Measurements from ENCODE around the gene FRRS1. TPM values are rescaled to one million over a fixed set of nuclear protein-coding genes. Genes with fewer than 3 reads are reported as not detected.

FRRS1 gene
- total and polyA plus RNA-seq, 10 of the 15 experiments (the other 5 are each of a cell fraction or from before 2014, with no cell fraction given) = 0.13 to 18.9 (median 8.0) TPM

DNA sequence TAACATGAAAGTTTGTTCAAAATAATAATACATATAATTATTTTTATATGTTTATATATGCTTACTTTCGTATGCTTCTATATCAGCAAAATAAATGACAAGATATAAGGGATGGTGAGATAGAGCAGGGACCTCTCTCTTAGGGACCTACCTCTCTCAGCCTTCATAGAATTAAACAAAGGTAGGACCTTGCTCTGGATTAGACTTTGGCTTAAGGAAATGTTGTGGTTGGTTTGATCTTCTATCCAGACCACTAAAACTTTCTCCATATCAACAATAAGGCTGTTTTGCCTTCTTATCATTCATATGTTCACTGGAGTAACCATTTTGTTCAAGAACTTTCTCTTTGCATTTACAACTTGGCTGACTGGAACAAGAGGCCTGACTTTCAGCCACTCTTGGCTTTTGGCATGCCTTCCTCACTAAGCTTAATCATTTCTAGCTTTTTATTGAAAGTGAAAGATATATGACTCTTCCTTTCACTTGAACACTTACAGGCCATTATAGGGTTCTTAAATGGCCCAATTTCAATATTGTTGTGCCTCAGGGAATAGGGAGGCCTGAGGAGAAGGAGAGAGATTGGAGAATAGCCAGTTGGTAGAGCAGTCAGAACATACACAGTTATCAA, 14.4 kb downstream of the FRRS1 start (continued):
- no peak; a peak in 1 of 4 replicates for TF ChIP-seq EP300 (IDR thresholded peaks at IDR 0.05; ENCODE audit: borderline replicate concordance in 1 of 2, control insufficient read depth in 1 of 2, low read depth in 2 of 2, low read length in 2 of 2)
- TF ChIP-seq NR2C1 (IDR thresholded peaks at IDR 0.05) = no peak
- TF ChIP-seq STAT1 (conservative IDR thresholded peaks at IDR 0.05) = no peak
- TF ChIP-seq, protein P1, sequence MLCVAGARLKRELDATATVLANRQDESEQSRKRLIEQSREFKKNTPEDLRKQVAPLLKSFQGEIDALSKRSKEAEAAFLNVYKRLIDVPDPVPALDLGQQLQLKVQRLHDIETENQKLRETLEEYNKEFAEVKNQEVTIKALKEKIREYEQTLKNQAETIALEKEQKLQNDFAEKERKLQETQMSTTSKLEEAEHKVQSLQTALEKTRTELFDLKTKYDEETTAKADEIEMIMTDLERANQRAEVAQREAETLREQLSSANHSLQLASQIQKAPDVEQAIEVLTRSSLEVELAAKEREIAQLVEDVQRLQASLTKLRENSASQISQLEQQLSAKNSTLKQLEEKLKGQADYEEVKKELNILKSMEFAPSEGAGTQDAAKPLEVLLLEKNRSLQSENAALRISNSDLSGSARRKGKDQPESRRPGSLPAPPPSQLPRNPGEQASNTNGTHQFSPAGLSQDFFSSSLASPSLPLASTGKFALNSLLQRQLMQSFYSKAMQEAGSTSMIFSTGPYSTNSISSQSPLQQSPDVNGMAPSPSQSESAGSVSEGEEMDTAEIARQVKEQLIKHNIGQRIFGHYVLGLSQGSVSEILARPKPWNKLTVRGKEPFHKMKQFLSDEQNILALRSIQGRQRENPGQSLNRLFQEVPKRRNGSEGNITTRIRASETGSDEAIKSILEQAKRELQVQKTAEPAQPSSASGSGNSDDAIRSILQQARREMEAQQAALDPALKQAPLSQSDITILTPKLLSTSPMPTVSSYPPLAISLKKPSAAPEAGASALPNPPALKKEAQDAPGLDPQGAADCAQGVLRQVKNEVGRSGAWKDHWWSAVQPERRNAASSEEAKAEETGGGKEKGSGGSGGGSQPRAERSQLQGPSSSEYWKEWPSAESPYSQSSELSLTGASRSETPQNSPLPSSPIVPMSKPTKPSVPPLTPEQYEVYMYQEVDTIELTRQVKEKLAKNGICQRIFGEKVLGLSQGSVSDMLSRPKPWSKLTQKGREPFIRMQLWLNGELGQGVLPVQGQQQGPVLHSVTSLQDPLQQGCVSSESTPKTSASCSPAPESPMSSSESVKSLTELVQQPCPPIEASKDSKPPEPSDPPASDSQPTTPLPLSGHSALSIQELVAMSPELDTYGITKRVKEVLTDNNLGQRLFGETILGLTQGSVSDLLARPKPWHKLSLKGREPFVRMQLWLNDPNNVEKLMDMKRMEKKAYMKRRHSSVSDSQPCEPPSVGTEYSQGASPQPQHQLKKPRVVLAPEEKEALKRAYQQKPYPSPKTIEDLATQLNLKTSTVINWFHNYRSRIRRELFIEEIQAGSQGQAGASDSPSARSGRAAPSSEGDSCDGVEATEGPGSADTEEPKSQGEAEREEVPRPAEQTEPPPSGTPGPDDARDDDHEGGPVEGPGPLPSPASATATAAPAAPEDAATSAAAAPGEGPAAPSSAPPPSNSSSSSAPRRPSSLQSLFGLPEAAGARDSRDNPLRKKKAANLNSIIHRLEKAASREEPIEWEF (IDR thresholded peaks at IDR 0.05; ENCODE audit: insufficient replicate concordance, low read depth, low read length) = no peak
- no peak for TF ChIP-seq ASH2L (IDR thresholded peaks at IDR 0.05; ENCODE audit: borderline replicate concordance, low read depth)
- 0 out of 2 replicates have a peak, but pooled peaks have one; percentile 38 for TF ChIP-seq CREM (IDR thresholded peaks at IDR 0.05; ENCODE audit: low read depth)
- no peak for TF ChIP-seq TCF3 (IDR thresholded peaks at IDR 0.05; ENCODE audit: borderline replicate concordance, insufficient read depth, low read depth, low read length)
- no peak for TF ChIP-seq ZBED1 (IDR thresholded peaks at IDR 0.05; ENCODE audit: borderline replicate concordance)
- TF ChIP-seq POU2F2 (IDR thresholded peaks at IDR 0.05; ENCODE audit: borderline replicate concordance, low read depth, low read length) = no peak
- TF ChIP-seq, protein P2, sequence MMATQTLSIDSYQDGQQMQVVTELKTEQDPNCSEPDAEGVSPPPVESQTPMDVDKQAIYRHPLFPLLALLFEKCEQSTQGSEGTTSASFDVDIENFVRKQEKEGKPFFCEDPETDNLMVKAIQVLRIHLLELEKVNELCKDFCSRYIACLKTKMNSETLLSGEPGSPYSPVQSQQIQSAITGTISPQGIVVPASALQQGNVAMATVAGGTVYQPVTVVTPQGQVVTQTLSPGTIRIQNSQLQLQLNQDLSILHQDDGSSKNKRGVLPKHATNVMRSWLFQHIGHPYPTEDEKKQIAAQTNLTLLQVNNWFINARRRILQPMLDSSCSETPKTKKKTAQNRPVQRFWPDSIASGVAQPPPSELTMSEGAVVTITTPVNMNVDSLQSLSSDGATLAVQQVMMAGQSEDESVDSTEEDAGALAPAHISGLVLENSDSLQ (IDR thresholded peaks at IDR 0.05) = no peak
- TF ChIP-seq, protein P3, sequence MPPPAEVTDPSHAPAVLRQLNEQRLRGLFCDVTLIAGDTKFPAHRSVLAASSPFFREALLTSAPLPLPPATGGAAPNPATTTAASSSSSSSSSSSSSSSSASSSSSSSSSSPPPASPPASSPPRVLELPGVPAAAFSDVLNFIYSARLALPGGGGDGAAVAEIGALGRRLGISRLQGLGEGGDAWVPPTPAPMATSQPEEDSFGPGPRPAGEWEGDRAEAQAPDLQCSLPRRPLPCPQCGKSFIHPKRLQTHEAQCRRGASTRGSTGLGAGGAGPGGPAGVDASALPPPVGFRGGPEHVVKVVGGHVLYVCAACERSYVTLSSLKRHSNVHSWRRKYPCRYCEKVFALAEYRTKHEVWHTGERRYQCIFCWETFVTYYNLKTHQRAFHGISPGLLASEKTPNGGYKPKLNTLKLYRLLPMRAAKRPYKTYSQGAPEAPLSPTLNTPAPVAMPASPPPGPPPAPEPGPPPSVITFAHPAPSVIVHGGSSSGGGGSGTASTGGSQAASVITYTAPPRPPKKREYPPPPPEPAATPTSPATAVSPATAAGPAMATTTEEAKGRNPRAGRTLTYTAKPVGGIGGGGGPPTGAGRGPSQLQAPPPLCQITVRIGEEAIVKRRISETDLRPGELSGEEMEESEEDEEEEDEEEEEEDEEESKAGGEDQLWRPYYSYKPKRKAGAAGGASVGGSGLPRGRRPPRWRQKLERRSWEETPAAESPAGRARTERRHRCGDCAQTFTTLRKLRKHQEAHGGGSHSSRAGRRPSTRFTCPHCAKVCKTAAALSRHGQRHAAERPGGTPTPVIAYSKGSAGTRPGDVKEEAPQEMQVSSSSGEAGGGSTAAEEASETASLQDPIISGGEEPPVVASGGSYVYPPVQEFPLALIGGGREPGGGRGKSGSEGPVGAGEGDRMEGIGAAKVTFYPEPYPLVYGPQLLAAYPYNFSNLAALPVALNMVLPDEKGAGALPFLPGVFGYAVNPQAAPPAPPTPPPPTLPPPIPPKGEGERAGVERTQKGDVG (CRISPR knock-in tag; IDR thresholded peaks at IDR 0.05) = no peak
- TF ChIP-seq NFIC (IDR thresholded peaks at IDR 0.05; ENCODE audit: low read depth, low read length) = peak; percentile 74
- TF ChIP-seq, protein P4, sequence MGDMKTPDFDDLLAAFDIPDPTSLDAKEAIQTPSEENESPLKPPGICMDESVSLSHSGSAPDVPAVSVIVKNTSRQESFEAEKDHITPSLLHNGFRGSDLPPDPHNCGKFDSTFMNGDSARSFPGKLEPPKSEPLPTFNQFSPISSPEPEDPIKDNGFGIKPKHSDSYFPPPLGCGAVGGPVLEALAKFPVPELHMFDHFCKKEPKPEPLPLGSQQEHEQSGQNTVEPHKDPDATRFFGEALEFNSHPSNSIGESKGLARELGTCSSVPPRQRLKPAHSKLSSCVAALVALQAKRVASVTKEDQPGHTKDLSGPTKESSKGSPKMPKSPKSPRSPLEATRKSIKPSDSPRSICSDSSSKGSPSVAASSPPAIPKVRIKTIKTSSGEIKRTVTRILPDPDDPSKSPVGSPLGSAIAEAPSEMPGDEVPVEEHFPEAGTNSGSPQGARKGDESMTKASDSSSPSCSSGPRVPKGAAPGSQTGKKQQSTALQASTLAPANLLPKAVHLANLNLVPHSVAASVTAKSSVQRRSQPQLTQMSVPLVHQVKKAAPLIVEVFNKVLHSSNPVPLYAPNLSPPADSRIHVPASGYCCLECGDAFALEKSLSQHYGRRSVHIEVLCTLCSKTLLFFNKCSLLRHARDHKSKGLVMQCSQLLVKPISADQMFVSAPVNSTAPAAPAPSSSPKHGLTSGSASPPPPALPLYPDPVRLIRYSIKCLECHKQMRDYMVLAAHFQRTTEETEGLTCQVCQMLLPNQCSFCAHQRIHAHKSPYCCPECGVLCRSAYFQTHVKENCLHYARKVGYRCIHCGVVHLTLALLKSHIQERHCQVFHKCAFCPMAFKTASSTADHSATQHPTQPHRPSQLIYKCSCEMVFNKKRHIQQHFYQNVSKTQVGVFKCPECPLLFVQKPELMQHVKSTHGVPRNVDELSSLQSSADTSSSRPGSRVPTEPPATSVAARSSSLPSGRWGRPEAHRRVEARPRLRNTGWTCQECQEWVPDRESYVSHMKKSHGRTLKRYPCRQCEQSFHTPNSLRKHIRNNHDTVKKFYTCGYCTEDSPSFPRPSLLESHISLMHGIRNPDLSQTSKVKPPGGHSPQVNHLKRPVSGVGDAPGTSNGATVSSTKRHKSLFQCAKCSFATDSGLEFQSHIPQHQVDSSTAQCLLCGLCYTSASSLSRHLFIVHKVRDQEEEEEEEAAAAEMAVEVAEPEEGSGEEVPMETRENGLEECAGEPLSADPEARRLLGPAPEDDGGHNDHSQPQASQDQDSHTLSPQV (IDR thresholded peaks at IDR 0.05) = 0 out of 2 replicates have a peak, but pooled peaks have one; percentile 4
